Ovary (tissue), 9 donors: ENCODE measurements around the gene SUGCT. TPM values are rescaled to one million over a fixed set of nuclear protein-coding genes. Genes with fewer than 3 reads are reported as not detected.

Experiments used
- DNase-seq, 5 donors: peaks; one replicate each; pipeline ENCODE4 v3.0.0-alpha.2; 2019 to 2020
- H3K27ac ChIP-seq, 2 donors: fragments of 200-600 bp; one replicate each; pipeline versions ENCODE4 v1.5.1 to v1.8.0; 2019 to 2022
- H3K27me3 ChIP-seq: fragments of 200-600 bp; one replicate; pipeline ENCODE4 v1.8.0; 2022
- H3K36me3 ChIP-seq: fragments of 200-600 bp; sonication (generic); one replicate; pipeline ENCODE4 v1.5.1; 2019
- H3K4me1 ChIP-seq: one replicate; pipeline ENCODE4 v1.8.1; 2013; ENCODE audit warnings: mild to moderate bottlenecking, moderate library complexity; ENCODE audit not compliant: insufficient read depth
- H3K4me3 ChIP-seq: fragments of 200-600 bp; sonication (generic); one replicate; pipeline ENCODE4 v1.5.1; 2017
- H3K9me3 ChIP-seq, 2 donors: fragments of 200-600 bp in 1 of 2; sonication (generic) in 1 of 2; one replicate each; pipeline versions ENCODE4 v1.5.1 to v1.8.1; 2013 to 2019; ENCODE audit warnings: mild to moderate bottlenecking in 1 of 2, moderate library complexity in 1 of 2
- CTCF ChIP-seq, 3 donors: fragments of 450-650 bp in 2 of 3; fragments of 200-600 bp in 1 of 3; IDR thresholded peaks; one replicate each; pipeline versions ENCODE4 v1.5.1 to v1.8.0; 2016 to 2022; ENCODE audit warnings: antibody characterized with exemption in 3 of 3, mild to moderate bottlenecking in 1 of 3
- EP300 ChIP-seq: sonication (generic); formaldehyde crosslinking; IDR thresholded peaks from one replicate; pipeline ENCODE4 v1.6.1; 2017; ENCODE audit warnings: antibody characterized with exemption
- POLR2A ChIP-seq: fragments of 450-650 bp; IDR thresholded peaks from one replicate; pipeline ENCODE4 v1.6.1; 2017; ENCODE audit warnings: antibody characterized with exemption, mild to moderate bottlenecking, moderate library complexity
- WGBS, 3 donors: extraction: QIAGEN DNeasy Blood & Tissue Kit in 1 of 3; methylation state at CpG; one replicate each; pipeline versions ENCODE4 v1.1.5 to v1.1.7; 2013 to 2017; 5-methylcytosine and 5-hydroxymethylcytosine counted together
- intact Hi-C, 4 donors: fragments of 100-400 bp; cut with DNase I; formaldehyde crosslinking; loops; one replicate each; pipeline versions ENCODE4 v1.11.0 to v1.15.1; 2022 to 2023
- polyA plus RNA-seq, 2 donors: library from polyadenylated mRNA; stranded (reverse); fragments of 200-250 nt in 1 of 2; fragments of 350-450 nt in 1 of 2; fragmentation: Illumina TruSeq in 1 of 2; extraction: RNeasy Lipid Tissue Mini Kit (QIAGEN cat#74804) in 1 of 2; gene quantifications; one replicate each; pipeline ENCODE4 v1.2.3, GENCODE V29; 2013 to 2014
- total RNA-seq, 7 donors: library from RNA; depleted of rRNA in 2 of 7; stranded (reverse); fragments of >200 nt in 2 of 7; fragmentation: NEBNext Ultra II Directional in 3 of 7; extraction: Animal tissue kit (Norgen Biotek cat#: 25700) in 3 of 7; gene quantifications; one replicate each; pipeline versions ENCODE4 v1.1.0 to v1.2.4, GENCODE V29; 2016 to 2023
- donor health status: DM: no; HTN: no; CAD: no; lungs with moderate emphysema.
- donor health status: DM: no; HTN: no; CAD: no.
- donor health status: Bipolar disorder and iron deficiency.
- donor health status: DM: yes; HTN: yes; CAD: no.
- donor health status: DM: no; HTN: no; CAD: no.
- donor health status: DM: yes; HTN: yes; CAD: no.

The SUGCT gene
- total and polyA plus RNA-seq, 9 donors, result 3.4 to 9.3 (median 7.8) TPM

- no peak for DNase-seq
- Histone ChIP-seq H3K27me3 (no peaks in the 10 kb centered on the region), H3K27ac (no peak overlapping the region), H3K4me3 (no peak overlapping the region), H3K9me3 (no peaks in the 10 kb centered on the region), H3K36me3 (no peaks in the 10 kb centered on the region), H3K4me1 (no peaks in the 10 kb centered on the region)
- intact Hi-C loops, result no loop called here
- no peak for TF ChIP-seq CTCF (IDR thresholded peaks at IDR 0.05)
- no peak for TF ChIP-seq EP300
- TF ChIP-seq POLR2A, result no peak
- WGBS, 3 donors, result 79 to 82% (median 79%) methylated on average over 1 of the region's 1 CpG
Observed at GRCh38 chr7:40698921-40699260, 564.1 kb downstream of the SUGCT start.

- H3K9me3 ChIP-seq, result no peaks in the 10 kb centered on the region
- 75 to 80% (median 80%) methylated on average over 9 of the region's 9 CpGs for WGBS, 3 donors
- no peaks in the 10 kb centered on the region for H3K4me1 ChIP-seq
- no peak for DNase-seq
- no peak overlapping the region for H3K4me3 ChIP-seq
- TF ChIP-seq EP300, result no peak
- no peak for TF ChIP-seq CTCF (IDR thresholded peaks at IDR 0.05)
- TF ChIP-seq POLR2A, result no peak
- no peaks in the 10 kb centered on the region for H3K36me3 ChIP-seq
- no peak overlapping the region for H3K27ac ChIP-seq
- intact Hi-C loops, result no loop called here
- no peaks in the 10 kb centered on the region for H3K27me3 ChIP-seq
Observed at GRCh38 chr7:40700653-40701421, 566.0 kb downstream of the SUGCT start.

DNA sequence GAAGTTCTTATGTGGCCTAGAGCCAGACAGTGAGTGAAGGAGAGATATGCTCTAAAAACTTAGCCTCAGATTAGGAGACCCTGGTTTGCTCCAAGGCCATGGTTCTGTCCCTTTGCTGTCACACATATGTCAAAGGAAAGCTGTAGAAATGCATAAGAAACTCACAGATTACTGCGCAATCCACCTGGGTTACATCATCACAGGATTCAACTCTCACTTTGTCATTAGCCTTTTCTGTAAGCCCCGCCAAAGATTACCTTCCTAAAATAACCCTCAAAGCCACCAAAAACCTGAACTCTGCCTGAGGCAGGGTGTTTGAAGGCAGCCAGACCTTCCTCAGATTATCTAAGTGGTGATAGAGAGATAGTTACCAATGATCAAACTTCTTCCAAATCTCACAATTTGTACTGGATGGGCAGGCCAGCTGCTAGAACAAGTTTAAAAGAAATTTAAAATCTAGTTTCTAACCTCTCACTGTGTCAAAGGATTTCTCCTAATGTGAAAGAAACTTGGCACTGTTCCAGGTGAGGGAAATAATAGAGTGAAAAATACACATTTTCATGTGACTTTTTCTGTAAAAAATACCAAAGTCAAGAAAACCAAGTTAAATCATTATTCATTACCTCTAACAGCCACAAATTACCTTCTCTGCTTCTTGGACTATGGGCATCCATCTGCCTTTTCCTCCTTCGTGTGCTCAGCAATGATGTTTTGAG is 567.2 kb downstream of the SUGCT start:
- 89 to 94% (median 93%) methylated on average over 3 of the region's 3 CpGs for WGBS, 3 donors
- TF ChIP-seq EP300, result no peak
- TF ChIP-seq POLR2A, result no peak
- Histone ChIP-seq H3K9me3 (no peaks in the 10 kb centered on the region), H3K27me3 (no peaks in the 10 kb centered on the region), H3K4me3 (no peak overlapping the region), H3K27ac (no peak overlapping the region), H3K4me1 (no peaks in the 10 kb centered on the region), H3K36me3 (no peaks in the 10 kb centered on the region)
- intact Hi-C loops, result no loop called here
- no peak for DNase-seq

GRCh38 chr7:40704172-40704571 is 569.4 kb downstream of the SUGCT start:
- TF ChIP-seq CTCF (IDR thresholded peaks at IDR 0.05) (no peak), EP300 (no peak), POLR2A (no peak)
- no peaks in the 10 kb centered on the region for H3K9me3 ChIP-seq
- H3K4me1 ChIP-seq, result no peaks in the 10 kb centered on the region
- H3K27me3 ChIP-seq, result no peaks in the 10 kb centered on the region
- intact Hi-C loops, result no loop called here
- WGBS, 3 donors, result 93 to 97% (median 97%) methylated on average over 1 of the region's 1 CpG
- no peaks in the 10 kb centered on the region for H3K36me3 ChIP-seq
- no peak overlapping the region for H3K4me3 ChIP-seq
- DNase-seq, result no peak
- H3K27ac ChIP-seq, result no peak overlapping the region

- intact Hi-C loops, result no loop called here
- WGBS, 3 donors, result 90 to 93% (median 92%) methylated on average over 3 of the region's 3 CpGs
- no peaks in the 10 kb centered on the region for H3K9me3 ChIP-seq
Observed at GRCh38 chr7:40706829-40707228, 572.0 kb downstream of the SUGCT start.

More at GRCh38 chr7:40706829-40707228, 572.0 kb downstream of the SUGCT start:
- H3K4me3 ChIP-seq, result no peak overlapping the region
- no peak for DNase-seq
- TF ChIP-seq CTCF (IDR thresholded peaks at IDR 0.05), result no peak
- TF ChIP-seq EP300, result no peak
- no peak for TF ChIP-seq POLR2A
- H3K4me1 ChIP-seq, result no peaks in the 10 kb centered on the region
- H3K36me3 ChIP-seq, result no peaks in the 10 kb centered on the region
- H3K27me3 ChIP-seq, result no peaks in the 10 kb centered on the region
- no peak overlapping the region for H3K27ac ChIP-seq
